ENCODE results near the gene CGB2.
"Not testable (repeated sequence)": the region's sequence is repeated elsewhere in the genome, so short reads cannot be mapped to it uniquely, and the experiment has no call there.

Gene CGB2

DNA sequence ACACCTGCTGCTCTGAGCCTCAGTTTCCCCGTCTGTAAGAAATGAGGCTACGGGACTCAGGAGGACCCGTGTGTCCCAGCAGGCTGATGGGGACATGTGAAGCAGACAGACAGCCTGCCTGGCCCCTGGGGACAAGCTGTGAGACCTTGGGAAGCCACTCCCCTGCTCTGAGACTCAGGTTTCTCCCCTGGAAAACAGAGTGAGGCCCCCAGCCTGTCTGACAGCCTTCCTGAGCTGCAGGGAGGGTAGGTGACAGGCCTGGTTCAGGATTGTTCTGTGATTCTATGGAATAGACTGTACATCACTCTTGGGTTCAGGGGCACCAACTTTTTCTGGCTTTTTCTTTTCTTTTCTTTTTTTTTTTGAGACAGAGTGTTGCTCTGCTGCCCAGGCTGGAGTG, 35.9 kb downstream of the CGB2 start:
- DNase-seq (ENCODE audit: low read depth in 2 of 2), result no peak

DNA sequence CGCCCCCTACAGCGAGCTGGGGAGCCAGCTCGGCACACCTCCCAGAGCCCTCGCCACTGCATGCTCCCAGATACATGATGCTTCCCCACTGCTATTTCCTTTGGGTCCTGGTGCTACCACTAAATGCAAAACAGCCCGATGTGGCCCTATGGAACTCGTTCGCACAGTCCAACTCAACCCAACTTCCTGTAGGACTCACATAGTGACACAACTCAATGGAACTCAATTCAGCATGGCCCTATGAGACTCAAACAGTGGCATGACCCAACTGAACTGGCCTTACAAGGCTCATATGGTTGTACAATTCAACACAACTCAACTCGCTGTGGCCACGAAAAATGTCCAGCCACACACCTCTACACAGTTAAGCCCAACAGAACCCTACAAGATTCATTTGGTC, 37.3 kb downstream of the CGB2 start:
- DNase-seq (ENCODE audit: low read depth in 2 of 2), result no peak

DNA sequence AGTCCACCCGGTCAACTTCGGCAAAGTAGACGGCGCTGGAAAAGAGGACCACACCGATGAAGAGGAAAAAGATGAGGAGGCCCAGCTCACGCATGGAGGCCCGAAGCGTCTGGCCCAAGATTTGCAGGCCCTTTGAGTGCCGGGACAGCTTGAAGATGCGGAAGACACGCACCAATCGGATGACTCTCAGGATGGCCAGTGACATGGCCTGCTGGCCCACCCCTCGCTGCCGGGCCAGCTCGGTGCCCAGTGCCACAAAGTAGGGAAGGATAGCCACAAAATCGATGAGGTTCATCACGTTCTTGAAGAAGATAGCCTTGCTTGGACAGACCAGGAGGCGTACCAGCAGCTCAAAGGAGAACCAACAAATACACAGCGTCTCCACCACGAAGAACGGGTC, 38.7 kb downstream of the CGB2 start:
- DNase-seq (ENCODE audit: low read depth in 2 of 2), result no peak

DNA sequence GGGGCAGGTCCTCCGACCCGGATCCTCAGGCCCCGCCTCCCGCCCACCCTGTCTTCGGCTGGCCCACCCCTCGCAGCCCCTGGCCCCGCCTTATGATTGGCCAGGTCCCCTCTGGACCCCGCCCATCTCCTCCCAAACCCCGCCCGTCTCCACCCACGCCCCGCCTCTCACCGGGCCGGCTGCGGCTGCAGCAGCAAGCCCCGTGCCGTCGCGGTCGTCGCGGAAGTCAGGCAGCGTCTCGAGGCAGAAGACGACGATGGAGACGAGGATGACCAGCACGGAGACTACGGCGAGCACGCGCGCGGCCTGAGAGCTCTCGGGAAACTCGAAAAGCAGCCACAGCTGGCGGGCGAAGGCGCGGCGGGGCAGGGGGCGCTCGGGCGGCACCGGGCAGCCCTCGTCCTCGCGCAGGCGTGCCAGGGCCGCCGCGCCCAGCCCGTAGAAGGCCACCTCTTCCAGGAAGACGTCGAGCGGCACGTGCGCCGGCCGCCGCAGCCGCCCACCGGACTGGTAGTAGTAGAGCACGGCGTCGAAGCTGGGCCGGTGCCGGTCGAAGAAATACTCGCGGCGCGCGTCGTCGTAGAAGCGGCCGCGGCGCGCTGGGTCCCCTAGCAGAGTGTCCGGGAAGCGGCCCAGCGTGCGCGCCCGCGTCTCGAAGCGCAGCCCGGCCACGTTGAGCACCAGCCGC, 40.3 kb downstream of the CGB2 start:
- DNase-seq (ENCODE audit: low read depth in 2 of 2), result no peak

DNA sequence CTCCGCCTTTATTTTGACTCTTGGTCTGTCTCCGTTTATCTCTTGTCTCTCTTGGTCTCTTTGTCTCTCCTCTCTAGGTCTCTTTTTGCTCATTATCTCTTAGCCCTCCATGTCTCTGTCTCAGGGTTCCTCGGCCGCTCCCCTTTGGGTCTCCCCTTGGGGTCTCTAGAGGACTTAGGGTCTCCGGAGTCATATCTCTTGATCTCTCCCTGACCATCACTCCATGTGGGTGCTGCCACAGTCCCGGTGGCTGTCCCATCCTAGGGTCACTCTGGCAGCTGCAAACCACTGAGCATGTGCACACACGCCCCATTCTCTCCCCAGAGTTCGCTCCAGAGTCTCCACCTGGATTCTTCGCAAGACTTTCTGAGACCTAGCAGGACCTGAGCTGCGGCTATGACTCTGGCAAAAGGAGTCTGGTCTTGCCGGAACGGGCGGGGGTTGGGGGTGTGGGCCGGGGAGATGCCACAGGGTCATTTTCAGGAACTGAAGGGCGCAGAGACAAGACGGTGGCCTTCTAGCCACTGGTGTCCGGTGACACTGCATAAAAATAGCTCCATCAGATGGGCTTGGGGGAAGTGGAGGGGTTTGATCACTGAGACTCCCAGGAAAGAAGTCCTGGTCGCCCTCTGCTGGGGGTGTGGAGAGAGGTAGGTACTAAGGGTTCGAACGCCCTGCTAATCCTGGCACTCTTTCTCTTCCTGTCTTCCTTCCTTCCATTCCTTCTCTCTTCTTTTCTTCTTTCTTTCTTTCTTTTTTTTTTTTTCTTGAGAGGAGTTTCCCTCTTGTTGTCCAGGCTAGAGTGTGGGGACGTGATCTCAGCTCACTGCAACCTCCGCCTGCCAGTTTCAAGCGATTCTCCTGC, 42.1 kb downstream of the CGB2 start:
- DNase-seq (ENCODE audit: low read depth in 2 of 2), result no peak

DNA sequence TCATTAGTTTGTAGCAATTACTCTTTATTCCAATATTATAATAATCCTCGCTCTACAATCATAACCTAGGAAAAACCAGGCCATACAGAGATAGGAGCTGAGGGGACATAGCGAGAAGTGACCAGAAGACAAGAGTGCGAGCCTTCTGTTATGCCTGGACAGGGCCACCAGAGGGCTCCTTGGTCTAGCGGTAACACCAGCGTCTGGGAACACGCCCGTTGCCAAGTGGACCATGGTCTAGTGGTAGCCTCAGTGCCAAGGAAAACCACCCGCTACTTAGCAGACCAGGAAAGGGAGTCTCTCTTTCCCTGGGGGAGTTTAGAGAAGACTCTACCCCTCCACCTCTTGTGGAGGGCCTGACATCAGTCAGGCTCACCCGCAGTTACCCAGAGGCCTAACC, 43.2 kb downstream of the CGB2 start:
- DNase-seq (ENCODE audit: low read depth in 2 of 2), result not testable (repeated sequence)

DNA sequence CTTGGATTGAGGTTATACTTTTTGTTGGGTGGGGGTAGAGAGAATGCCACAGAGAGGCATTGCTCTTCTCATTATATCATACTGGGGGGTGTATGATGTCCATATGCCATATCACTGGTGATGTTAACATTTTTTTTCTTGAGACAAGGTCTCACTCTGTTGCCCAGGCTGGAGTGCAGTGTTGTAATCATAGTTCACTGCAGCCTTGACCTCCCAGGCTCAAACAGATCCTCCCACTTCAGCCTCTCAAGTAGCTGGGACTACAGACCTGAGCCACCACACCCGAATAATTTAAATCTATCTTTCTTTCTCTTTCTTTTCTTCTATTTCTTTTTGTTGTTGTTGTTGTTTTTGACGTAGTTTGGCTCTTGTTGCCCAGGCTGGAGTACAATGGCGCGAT, 48.7 kb downstream of the CGB2 start:
- DNase-seq (ENCODE audit: low read depth in 2 of 2), result no peak

DNA sequence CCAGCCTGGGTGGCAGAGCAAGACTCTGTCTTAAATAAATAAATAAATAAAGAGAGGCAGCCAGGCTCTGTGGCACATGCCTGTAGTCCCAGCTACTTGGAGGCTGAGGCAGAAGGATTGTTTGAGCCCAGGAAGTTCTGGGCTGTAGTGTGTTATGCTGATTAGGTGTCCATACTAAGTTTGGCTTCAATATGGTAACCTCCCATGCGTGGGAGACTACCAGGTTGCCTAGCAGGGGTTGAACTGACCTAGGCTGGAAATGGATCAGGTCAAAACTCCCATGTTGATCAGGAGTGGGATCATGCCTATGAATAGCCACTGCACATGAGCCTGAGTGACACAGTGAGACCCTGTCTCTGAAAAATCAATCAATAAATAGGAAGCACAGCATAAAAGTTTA, 49.6 kb downstream of the CGB2 start:
- no peak for DNase-seq (ENCODE audit: low read depth in 2 of 2)
